HG02610 (cell line): Measurements from ENCODE around the gene FBXL22.
"Not testable (repeated sequence)": the region's sequence is repeated elsewhere in the genome, so short reads cannot be mapped to it uniquely, and the experiment has no call there.

ENCODE experiments used
- ATAC-seq: cut with Tn5 transposase; IDR thresholded peaks from one replicate; pipeline ENCODE4 v1.9.1; 2021; ENCODE audit warnings: mild to moderate bottlenecking, moderate library complexity; ENCODE audit not compliant: unreplicated experiment

Gene FBXL22

DNA sequence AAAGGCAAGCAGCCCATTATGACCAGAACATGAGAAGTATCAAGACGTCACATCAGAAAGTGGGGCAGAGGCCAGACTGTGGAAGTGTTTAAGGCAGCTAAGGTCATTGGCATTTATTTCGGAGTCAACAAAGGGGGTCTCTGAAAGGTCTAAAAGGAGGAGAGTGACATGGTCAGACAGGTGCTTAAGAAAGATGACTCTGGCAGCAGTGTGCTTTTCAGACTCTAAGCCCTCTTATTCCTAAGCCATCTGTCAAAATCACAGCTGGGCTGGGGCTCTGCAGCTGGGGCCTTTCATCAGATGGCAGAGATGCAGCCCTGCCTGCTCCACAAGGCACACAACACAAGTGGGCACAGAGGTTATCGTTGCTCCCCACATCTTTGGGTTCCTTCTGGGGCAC, 14.0 kb downstream of the FBXL22 start:
- no peak for ATAC-seq

DNA sequence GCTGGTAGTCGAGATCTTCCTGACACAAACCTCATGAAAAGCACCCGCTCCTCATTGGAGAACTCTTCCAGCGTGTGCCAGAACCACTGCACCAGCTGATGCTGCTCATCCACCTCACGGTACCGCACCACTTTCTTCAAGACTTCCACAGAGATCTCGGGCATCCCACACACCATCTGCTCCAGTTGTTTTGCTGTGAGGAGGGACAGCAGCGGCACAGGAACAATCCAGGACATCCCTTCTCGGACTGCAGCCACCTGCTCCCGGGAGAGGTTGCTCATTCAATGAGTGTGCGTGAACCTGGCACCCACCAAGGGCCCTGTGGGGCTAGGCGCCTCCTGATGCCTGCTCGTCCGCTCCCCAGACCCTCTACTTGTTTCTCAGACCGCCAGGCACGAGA, 15.1 kb downstream of the FBXL22 start:
- ATAC-seq, result no peak

DNA sequence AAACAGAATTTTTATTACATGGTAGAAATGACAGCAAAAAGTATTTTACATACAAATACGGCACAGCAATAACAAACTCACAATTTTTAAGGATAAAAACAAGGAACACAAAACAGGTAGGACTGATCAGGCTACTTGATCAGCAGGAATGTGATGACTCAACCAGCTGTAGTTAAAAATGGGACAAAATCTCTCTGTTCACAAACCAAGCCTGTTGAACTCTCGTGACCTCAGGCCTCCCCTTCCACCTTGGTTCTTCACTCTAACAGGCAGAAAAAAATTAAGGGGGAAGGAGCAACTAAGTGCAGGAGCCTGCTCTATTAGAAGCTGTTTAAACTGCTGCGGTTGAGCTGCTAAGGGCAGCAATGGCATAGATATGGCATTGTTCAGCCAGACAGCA, 18.7 kb downstream of the FBXL22 start:
- ATAC-seq, result no peak

DNA sequence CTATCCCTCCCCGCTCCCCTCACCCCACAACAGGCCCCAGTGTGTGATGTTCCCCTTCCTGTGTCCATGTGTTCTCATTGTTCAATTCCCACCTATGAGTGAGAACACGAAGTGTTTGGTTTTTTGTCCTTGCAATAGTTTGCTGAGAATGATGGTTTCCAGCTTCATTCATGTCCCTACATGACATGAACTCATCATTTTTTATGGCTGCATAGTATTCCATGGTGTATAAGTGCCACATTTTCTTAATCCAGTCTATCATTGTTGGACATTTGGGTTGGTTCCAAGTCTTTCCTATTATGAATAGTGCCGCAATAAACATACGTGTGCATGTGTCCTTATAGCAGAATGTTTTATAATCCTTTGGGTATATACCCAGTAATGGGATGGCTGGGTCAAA, 20.0 kb downstream of the FBXL22 start:
- ATAC-seq, result not testable (repeated sequence)

DNA sequence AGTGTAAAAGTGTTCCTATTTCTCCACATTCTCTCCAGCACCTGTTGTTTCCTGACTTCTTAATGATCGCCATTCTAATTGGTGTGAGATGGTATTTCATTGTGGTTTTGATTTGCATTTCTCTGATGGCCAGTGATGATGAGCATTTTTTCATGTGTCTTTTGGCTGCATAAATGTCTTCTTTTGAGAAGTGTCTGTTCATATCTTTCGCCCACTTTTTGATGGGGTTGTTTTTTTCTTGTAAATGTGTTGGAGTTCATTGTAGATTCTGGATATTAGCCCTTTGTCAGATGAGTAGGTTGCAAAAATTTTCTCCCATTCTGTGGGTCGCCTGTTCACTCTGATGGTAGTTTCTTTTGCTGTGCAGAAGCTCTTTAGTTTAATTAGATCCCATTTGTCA, 20.4 kb downstream of the FBXL22 start:
- not testable (repeated sequence) for ATAC-seq

DNA sequence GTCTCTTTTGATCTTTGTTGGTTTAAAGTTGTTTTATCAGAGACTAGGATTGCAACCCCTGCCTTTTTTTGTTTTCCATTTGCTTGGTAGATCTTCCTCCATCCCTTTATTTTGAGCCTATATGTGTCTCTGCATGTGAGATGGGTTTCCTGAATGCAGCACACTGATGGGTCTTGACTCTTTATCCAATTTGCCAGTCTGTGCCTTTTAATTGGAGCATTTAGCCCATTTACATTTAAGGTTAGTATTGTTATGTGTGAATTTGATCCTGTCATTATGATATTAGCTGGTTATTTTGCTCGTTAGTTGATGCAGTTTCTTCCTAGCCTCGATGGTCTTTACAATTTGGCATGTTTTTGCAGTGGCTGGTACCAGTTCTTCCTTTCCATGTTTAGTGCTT, 23.6 kb downstream of the FBXL22 start:
- ATAC-seq, result not testable (repeated sequence)

DNA sequence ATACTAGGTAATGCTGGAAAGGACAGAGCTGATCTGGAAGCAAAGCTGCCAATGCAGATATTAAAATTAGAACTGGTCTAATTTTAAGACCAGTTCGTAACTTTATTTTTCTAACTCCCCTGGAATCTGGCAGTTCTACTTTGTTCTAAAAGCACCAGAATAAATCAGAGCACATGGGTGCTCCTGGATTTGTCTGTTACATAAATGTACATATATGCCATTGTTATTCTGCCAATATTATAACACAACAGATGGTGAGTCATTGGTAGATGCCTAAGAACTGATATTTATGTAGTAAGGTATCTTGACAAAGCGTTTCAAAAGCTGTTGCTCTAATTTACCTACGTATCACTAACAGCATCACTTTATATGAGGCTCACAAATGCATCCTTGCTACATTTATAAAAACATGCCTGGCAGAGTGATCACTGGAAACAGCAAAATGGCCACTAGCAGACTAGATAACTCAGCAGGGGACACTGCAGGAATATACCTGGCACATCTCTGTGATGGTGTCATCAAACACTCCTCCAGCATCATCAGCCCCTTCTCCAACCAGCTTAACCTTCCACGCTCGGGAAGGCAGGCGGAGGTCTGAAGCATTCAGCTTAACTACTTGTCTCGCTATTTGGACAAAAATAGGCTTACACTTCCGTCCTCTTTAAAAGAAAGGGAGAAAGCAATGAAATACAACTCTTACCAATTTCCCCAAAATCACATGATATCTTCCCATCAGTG, 26.2 kb downstream of the FBXL22 start:
- ATAC-seq, result no peak

DNA sequence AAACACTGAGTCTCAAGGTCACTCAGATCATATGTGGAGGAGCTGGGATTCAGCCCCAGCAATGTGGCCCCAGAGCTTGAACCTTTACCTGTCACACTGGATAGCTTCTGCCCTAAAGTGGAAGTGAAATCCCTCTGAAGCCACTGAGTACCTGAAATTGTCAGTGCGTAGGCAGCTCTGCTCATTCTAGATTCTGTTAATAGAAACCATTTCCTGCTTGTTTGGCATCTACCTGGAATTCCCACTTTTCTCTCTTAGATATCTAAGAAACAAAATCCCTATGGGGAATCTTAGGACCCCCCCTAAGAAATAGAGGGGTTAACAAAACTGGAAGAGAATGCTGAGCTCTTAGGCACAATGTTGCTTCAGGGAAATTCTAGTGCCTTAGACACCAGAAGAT, 29.8 kb downstream of the FBXL22 start:
- peak; percentile 80 for ATAC-seq

DNA sequence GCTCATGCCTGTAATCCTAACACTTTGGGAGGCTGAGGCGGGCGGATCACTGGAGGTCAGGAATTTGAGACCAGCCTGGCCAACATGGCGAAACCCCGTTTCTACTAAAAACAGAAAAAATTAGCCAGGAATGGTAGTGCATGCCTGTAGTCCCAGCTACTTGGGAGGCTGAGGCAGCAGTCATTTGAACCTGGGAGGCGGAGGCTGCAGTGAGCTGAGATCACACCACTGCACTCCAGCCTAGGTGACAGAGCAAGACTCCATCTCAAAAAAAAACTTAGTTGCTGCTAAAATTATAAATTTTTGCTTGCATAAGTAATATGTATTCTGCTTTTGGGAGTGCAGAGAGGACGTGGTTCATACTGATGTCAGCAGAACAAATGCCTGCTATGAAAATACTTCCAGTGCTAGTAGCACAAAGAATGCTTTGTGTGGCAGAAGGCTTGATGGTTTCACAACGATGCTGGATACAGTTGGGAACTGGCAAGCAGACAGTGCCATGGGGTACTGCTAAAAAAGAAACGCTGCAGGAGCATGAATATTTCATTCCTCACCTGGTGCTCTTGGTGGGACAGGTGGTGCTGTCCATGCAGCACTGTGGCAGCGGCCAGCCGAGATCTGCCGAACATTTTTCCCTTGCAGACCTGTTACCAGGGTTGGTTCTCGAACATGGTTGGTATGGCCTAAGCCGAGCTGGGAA, 31.1 kb downstream of the FBXL22 start:
- no peak for ATAC-seq

DNA sequence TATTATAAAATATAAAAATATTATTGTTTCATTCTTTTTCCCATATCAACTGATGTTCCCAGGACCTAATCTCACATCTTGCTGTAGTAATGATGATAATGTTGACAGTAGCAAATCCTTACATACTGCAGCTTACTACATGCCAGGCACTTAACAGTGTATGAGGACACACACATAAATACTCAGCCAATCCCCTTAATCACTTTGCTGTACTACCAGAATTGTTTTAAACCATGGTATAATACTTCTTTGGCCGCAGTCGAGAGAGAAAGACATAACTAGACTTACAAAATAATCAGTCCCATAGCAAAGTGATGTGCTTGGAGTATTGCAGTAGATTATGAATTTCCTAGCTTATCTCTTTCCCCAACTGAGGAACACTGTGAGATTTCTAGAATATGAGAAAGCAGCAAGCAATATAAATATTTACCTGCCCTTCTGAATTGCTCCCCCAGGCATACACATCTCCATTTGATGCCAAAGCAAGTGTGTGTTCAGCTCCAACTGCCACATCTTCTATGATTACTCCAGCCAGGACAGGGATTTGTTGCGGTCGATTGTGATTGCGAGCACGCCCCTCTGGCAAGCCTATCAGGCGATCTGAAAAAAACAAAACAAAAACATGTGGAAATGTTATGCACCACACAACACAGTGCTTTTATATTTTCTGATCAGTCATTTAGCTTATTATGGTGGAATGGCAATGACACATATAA, 33.0 kb downstream of the FBXL22 start:
- no peak for ATAC-seq

DNA sequence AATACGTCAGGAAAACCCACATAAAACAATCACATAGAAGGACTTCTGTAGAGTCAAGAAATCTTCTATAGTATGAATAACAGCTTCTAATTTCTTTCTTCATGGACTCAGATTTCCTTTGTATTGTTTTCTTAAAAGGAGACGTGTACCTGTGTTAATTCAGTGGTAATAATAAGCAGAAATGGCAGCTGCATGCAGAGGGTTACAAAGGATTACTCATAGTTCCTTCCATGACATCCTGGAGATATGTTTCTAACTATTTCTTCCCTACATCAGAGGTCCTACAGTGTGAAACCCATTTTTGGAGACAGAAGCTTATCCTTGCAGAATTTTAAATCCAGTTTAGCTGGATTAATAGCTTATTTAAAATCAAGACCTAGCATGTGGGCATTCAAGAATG, 36.1 kb downstream of the FBXL22 start:
- no peak for ATAC-seq

DNA sequence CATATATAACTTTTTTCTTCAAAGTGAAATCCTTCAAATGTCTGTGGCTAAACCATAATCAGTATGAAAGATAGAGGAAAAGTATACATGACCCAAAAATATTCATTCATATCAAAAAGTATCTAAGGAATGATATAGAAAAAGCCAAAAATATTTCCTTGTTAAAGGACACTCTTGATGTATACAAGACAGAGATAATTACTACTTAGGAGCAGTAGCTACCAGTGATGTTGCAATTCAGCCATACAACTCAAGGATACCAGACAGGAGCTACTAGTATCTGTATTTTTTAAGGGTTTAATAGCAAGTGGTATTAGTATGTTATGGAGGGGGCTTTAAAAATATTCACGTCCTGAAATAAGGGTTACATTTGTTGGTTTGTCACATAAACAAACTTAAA, 37.0 kb downstream of the FBXL22 start:
- ATAC-seq, result no peak

DNA sequence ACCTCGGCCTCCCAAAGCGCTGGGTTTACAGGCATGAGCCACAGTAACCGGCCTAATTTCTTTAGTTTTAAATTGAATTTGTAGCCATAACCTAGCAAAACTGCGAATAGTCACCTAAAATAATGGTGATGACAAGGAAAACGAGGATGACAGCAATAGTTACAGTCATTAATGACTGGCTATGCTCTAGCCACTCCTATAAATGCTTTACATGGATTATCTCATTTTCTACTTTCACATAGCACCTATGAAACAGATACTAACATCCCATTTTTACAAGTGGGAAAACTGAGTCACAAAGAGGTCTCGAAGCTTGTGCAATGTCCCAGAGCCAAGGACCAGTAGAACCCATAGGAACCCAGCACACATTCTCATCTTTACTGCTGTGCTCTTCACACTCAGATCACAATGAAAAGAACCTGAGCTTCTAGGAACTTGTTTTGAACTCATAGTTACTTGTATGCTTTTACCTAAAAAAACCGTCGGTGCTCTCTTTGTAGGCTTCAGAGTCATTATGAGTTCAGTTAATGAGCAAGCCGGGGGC, 39.4 kb downstream of the FBXL22 start:
- no peak for ATAC-seq

DNA sequence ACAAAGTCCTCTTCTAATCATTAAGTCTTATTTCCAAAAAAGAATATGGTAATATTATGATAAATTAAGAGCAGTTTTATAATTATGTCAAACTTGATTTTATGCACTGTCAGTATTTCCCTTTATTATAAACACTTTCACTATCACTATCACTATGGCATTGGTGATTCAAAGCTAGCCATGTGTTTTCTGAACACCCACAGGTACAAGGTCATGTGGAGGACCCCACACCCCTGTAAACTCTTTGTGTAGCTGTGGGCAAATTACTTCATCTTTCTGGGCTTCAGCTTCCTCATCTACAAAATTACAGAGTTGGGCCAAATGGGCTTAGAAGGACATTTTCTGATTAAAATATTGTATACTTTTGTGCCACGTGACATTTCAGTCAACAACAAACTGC, 41.7 kb downstream of the FBXL22 start:
- no peak for ATAC-seq

DNA sequence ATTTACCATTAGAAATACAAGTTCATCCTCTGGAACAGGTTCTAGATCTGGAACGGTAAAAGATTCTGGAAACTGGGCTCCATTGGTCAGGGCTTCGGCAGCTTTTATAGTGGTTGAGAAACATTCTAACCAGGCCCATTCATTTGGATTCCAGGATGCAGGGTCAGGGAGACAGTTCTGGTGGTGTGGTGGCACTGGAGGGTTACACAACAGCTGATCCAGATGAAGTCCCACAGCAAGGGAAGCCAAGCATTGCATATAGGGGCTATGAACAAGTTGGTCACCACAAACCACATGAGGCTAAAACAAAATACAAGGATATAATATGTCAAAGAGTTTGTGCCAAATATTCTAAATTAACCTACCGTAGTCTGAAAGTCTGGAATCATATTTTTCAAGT, 43.0 kb downstream of the FBXL22 start:
- ATAC-seq, result no peak
